GM18511 (cell line): ENCODE measurements around the gene CD226.
A peak's percentile ranks its signal among the peaks of the same experiment; 100 is the strongest.
"Not testable (repeated sequence)": the region's sequence is repeated elsewhere in the genome, so short reads cannot be mapped to it uniquely, and the experiment has no call there.

Source experiments
- ATAC-seq: cut with Tn5 transposase; IDR thresholded peaks from one replicate; pipeline ENCODE4 v1.9.1; 2021; ENCODE audit warnings: mild to moderate bottlenecking, moderate library complexity; ENCODE audit not compliant: unreplicated experiment

CD226 gene

GRCh38 chr18:69916412-69916811 lies 31.3 kb downstream of the CD226 start:
- no peak for ATAC-seq

- ATAC-seq = no peak
Observed at GRCh38 chr18:69908838-69909237, 38.8 kb downstream of the CD226 start.

DNA sequence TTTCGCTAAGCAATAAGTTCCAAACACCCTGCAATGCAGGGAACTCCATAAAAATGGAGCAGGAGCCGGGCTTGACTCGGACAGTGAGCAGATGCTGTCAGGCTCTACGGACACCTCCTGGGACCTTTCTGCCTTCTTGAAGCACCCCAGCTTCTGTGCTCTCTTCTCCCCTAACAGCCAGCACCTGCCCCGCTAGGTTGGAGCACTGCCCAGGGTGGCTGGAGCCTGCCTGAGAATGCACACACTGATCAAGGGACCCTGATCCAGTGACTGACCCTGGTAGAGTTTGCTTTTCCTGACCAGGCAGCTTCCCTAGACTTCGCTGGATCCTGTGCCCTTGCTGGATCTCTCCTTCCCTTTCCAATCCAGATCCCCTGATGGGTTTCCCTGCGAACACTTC lies 40.9 kb downstream of the CD226 start:
- no peak for ATAC-seq

GRCh38 chr18:69900941-69901340 lies 46.7 kb downstream of the CD226 start:
- ATAC-seq = no peak

- not testable (repeated sequence) for ATAC-seq
Observed at GRCh38 chr18:69899154-69899923, 48.3 kb downstream of the CD226 start.

DNA sequence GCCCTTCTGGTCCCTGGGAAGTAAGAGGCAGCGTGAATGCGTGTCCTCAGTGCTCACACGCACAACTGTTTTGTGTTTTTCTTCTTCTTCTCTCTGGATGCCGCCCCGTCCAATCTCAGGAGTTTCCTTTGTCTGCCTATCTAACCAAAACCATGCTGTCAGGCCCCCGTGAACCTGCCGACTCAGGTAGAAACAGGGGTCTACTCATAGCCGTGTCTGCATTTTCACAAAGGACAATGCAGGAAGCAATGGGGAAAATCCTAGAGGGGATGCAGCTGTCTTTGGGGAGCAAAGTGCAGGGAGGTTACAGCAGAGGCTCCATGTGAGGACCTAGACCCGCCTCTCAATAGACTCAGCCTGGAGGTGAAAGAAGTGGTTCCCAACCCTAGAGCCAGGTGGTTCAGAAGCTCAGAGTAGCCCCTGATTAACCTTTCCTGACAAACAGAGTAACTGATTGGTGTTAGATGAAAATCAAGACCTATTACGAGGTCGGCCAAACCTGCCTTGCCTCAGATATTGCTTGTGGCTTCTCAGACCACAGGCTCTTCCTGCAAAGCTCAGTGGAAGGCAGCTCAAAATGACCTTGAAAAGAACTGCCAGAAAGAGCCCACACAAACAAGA lies 49.3 kb downstream of the CD226 start:
- peak; percentile 58 for ATAC-seq

DNA sequence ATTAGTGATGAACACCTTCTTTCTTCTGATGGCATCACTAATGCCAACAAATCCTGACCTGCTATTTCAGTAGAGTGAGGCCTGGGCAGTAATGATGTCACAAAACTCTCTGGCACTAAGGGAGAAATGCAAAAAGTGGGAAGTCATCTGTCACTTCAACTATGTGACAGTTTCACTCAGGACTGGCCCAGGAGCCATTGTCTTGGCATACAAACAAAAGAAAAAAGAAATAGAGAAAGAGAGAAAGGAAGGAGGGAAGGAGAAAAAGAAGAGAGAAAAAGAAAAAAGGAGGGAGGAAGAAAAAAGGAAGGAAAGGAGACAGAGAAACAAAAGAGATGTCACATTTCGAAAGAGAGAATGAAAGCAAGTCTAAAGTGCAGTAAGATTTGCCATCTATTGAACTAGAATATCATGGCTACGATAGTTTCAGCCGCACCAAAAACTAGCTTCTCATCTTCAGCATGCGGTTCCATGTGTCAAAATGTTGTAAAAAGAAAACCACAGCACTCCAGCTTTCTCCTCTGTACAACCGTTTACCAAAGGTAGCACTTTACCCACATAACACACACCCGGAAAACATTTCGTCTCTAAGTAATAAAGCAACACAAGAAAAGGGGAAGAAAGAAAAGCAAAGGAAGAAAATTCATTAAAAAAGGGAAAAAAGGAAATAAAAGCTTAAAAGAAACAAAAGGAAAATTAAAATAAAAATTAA lies 50.1 kb downstream of the CD226 start:
- peak; percentile 49 for ATAC-seq

DNA sequence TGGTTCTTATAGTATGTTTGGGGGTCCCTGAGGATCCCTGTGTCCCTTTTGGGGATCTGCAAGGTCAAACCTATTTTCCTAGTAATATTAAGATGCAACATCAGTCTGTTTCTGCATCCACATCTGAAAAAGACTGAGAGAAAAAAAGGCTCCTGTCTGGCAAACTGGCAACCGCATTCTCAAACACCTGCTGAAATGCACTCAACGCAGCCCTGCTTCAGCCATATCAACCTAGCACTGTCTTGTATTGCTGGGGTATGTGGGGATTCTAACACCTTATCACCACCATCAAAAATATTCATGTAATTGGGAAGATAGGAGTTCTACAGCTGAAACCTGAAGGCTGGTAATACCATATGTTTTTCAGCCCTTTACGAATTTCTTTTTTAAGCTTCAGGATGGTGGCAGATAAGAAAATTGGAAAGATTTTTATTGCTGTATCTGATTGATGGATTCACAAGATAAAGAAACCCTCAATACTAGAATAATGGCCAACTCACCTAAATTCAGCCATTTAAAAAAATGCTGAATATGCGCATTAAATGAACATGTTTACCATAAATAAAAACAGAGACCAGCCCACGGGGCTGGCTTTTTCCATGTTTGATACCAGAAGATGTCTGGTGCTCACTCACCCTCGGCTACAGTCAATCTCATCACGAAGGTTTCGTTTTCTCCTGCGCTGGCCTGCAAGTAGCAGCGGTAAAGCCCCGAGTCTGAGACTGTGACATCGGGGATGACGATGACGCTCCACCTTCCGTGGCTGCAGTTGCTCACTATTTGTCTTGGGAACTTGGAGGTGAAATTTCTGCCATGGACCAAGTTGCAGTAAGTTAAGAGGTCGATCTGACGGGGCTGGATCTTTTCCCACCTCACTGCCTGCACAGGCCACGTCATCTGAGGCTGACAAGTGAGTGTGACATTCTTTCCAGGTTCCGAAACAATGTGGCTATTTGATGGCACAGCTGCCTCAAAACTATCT lies 52.3 kb downstream of the CD226 start:
- ATAC-seq = no peak

- no peak for ATAC-seq
Observed at GRCh38 chr18:69894467-69894866, 53.2 kb downstream of the CD226 start.

- ATAC-seq = no peak
Observed at GRCh38 chr18:69890558-69890957, 57.1 kb downstream of the CD226 start.

DNA sequence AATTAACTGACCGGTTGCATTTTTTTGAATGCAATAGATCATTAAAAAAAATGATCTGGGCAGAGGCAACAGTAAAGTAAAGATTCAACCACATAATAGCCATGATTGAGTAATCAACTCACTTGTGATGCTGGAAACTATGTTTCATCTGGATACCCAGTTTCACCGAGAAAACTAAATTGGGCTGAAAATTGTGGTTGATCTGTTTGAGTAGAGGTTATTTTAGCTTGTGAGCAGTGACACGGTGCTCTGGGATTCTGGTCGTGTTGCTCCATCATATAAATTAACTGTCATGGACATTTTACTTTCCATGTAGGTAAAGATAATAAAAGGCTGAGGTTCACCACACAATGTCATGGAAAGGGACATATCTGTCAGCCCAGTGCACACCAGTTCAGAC lies 58.7 kb downstream of the CD226 start:
- ATAC-seq = no peak

- no peak for ATAC-seq
Observed at GRCh38 chr18:69887256-69887655, 60.4 kb downstream of the CD226 start.

DNA sequence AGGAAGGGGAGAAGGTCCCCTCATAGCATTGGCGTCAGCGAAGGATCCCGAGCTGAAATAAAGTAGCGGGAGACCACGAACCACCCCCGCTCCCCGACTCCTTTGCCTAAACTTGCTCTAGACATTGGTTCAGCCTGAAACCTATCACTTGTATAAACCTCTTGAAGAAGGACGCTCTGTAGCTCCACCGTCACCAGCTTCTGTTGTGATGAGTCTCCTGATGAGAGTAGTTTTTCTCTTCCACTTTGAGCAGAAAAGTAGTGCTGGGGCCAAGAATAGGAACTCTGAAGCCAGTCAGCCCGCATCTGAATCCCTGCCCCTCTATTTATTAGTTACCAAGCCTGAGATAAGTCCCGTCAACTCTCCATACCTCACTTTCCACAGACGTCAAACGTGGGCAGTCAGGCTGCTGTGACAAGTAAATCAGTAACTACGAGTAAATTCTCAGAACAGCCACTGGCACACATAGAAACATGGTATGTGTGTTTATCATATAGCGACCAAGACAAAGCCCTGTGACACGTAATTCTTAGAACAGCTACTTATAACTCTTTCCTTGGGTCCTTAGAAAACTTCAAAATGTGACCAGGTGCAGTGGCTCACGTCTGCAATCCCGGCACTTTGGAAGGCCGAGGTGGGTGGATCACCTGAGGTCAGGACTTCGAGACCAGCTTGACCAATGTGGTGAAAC lies 61.7 kb downstream of the CD226 start:
- peak; percentile 79 for ATAC-seq

GRCh38 chr18:69885355-69885754 lies 62.3 kb downstream of the CD226 start:
- no peak for ATAC-seq

DNA sequence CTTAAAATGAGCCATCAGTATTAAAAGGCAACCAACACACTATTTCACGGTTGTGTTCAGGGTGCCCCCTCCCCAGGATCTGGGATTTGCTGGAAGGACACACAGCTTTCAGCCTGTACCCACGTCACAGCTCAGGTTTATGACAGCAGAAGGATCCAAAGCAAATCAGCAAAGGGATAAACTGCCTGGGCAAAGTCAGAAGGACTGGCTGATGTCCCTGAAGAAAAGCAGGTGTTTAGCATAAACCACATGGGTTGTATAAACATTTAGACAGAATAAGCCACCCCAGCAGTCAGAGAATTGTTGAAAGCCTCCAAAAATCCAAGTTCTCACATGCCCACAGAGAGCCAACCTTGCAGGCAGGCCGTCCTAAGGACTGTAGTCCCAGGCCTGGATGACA lies 63.9 kb downstream of the CD226 start:
- ATAC-seq = no peak

GRCh38 chr18:69882965-69883668 lies 64.6 kb downstream of the CD226 start:
- peak; percentile 51 for ATAC-seq

- no peak for ATAC-seq
Observed at GRCh38 chr18:69880083-69880482, 67.6 kb downstream of the CD226 start.

DNA sequence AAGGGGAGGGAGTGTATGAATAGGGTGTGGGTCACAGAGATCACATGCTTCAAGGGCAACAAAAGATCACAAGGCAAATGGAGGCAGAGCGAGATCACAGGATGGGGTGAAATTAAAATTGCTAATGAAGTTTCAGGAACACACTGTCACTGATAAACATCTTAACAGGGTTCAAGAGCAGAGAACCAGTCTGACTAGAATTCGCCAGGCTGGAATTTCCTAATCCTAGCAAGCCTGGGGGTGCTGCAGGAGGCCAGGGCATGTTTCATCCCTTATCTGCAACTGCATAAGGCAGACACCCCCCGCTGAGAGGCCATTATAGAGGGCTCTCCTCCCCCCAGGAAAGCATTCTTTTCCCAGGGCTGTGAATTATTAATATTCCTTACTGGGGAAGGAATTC lies 68.6 kb downstream of the CD226 start:
- ATAC-seq = not testable (repeated sequence)

DNA sequence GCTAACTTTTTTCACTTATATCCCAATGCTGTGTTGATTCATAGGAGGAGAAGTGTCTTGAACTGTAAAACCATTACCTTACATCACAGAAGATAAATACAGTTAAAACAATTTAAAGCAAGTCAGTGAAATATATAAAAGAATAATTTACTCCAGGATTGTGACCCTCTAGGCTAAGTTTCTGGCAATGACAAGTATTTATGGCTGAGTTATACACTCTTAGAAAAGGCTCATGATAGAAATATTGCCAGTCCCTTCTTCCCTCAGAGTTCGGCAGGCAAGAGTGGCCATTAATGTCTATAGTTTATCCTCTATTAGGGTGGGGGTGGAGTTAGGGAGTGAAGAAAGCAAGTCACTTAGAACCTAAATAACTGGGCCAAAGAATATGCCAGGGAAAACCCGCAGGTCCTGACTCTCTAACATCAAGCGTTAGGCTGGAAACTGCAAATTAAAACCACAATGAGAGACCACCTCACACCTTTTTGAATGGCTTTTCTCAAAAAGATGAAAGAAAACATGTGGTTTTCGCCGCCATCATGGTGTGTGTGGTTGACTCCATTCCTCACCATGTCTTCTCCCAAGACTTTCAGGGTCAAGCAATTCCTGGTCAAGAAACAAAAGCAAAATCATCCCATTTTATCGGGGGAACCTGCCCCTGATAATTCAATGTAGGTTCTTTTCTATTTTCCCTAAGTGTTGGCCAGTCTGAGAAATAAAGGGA lies 69.3 kb downstream of the CD226 start:
- ATAC-seq = no peak
